Ovary (tissue), 3 donors: Measurements from ENCODE around the gene E2F4.
A peak's percentile ranks its signal among the peaks of the same experiment; 100 is the strongest.

ENCODE experiments used
- CTCF ChIP-seq, 3 donors: fragments of 450-650 bp in 2 of 3; fragments of 200-600 bp in 1 of 3; IDR thresholded peaks; one replicate each; pipeline versions ENCODE4 v1.5.1 to v1.8.0; 2016 to 2022; ENCODE audit warnings: antibody characterized with exemption in 3 of 3, mild to moderate bottlenecking in 1 of 3
- POLR2A ChIP-seq: fragments of 450-650 bp; IDR thresholded peaks from one replicate; pipeline ENCODE4 v1.6.1; 2017; ENCODE audit warnings: antibody characterized with exemption, mild to moderate bottlenecking, moderate library complexity
- donor health status: DM: no; HTN: no; CAD: no.

GRCh38 chr16:67184453-67184994, 7.4 kb upstream of the E2F4 start:
- TF ChIP-seq CTCF (IDR thresholded peaks at IDR 0.05): peak in 1 of 3 donors; percentile 4
- no peak for TF ChIP-seq POLR2A
